Heart right ventricle (tissue), 16 donors: ENCODE results near the gene UNC45B. TPM values are rescaled to one million over a fixed set of nuclear protein-coding genes. Genes with fewer than 3 reads are reported as not detected.

Experiments used
- ATAC-seq, 8 donors: fragments of 200-7000 bp; cut with Tn5 transposase; one replicate each; pipeline ENCODE4 v1.9.1; 2020; ENCODE audit warnings: mild to moderate bottlenecking in 8 of 8, moderate library complexity in 8 of 8, moderate number of reproducible peaks in 1 of 8
- DNase-seq, 2 donors: peaks; one replicate each; pipeline ENCODE4 v3.0.0-alpha.2; 2020
- H3K27ac ChIP-seq, 10 donors: fragments of 200-600 bp; sonication (generic) in 2 of 10; one replicate each; pipeline versions ENCODE4 v1.5.0 to v1.8.0; 2020 to 2022; ENCODE audit warnings: mild to moderate bottlenecking in 3 of 10
- H3K27me3 ChIP-seq, 7 donors: fragments of 200-600 bp; one replicate each; pipeline ENCODE4 v1.8.0; 2021 to 2022; ENCODE audit warnings: mild to moderate bottlenecking in 2 of 7
- H3K36me3 ChIP-seq, 9 donors: fragments of 200-600 bp; sonication (generic) in 1 of 9; one replicate each; pipeline versions ENCODE4 v1.5.0 to v1.8.0; 2020 to 2022; ENCODE audit warnings: mild to moderate bottlenecking in 2 of 9
- H3K4me1 ChIP-seq, 9 donors: fragments of 200-600 bp; sonication (generic) in 1 of 9; one replicate each; pipeline versions ENCODE4 v1.5.0 to v1.8.0; 2020 to 2022; ENCODE audit warnings: mild to moderate bottlenecking in 4 of 9
- H3K4me3 ChIP-seq, 10 donors: fragments of 200-600 bp; sonication (generic) in 2 of 10; one replicate each; pipeline versions ENCODE4 v1.5.0 to v1.8.0; 2020 to 2022; ENCODE audit warnings: mild to moderate bottlenecking in 7 of 10, moderate library complexity in 2 of 10
- H3K9me3 ChIP-seq, 11 donors: fragments of 200-600 bp in 10 of 11; sonication (generic) in 2 of 11; one replicate each; pipeline versions ENCODE4 v1.5.0 to v1.8.0; 2013 to 2022; ENCODE audit warnings: mild to moderate bottlenecking in 2 of 11, control low read depth in 1 of 11, moderate library complexity in 1 of 11
- WGBS, 2 donors: extraction: QIAGEN DNeasy Blood & Tissue Kit; methylation state at CpG; one replicate each; pipeline ENCODE4 v1.1.7; 2013; ENCODE audit warnings: inconsistent platforms in 1 of 2; 5-methylcytosine and 5-hydroxymethylcytosine counted together
- intact Hi-C, 10 donors: fragments of 100-400 bp; cut with DNase I; formaldehyde crosslinking; loops; one replicate each; pipeline versions ENCODE4 v1.11.1 to v1.14.2; 2022
- polyA plus RNA-seq, 2 donors: library from polyadenylated mRNA; stranded (reverse); fragments of 200-250 nt; gene quantifications; one replicate each; pipeline ENCODE4 v1.2.3, GENCODE V29; 2013
- total RNA-seq, 10 donors: library from RNA; stranded (reverse); fragmentation: NEBNext Ultra II Directional in 3 of 10; extraction: Animal tissue kit (Norgen Biotek cat#: 25700) in 3 of 10; gene quantifications; one replicate each; pipeline versions ENCODE4 v1.2.1 to v1.2.4, GENCODE V29; 2021 to 2023
- TF ChIP-seq, protein P1 (sequence below), 9 donors: fragments of 200-600 bp; sonication (generic) in 2 of 9; IDR thresholded peaks; one replicate each; pipeline versions ENCODE4 v1.5.0 to v1.8.0; 2021 to 2022; ENCODE audit warnings: antibody characterized with exemption in 9 of 9, mild to moderate bottlenecking in 5 of 9, moderate library complexity in 1 of 9
- donor health status: Arrhythmogenic right ventricular cardiomyopathy.
- donor health status: ischemic (EF 13 %, LVEDD 7.1; RV severe dilation, severe dysfunction).
- donor health status: healthy with polysubstance abuse.
- donor health status: DM: no; HTN: yes; CAD: no.
- donor health status: DM: no; HTN: no; CAD: no.
- donor health status: ischemic (EF 25% LVEDD 6.9; RV normal size, moderate dysfunction).
- donor health status: ischemic (EF 25% LVEDD 5.7; RV mildly dilated, moderate dysfunction).
- donor health status: healthy.
- donor health status: DM: yes; HTN: yes; CAD: no.
- donor health status: Ischemic cardiomyopathy.
- donor health status: ischemic (EF 35%, LVEDD 5.7; RV mildly dilated, moderate dysfunction).
- donor health status: nonischemic (EF 11% LVEDD 7.7; RV severe dilation, severe dysfunction).
- donor health status: DM: yes; HTN: yes; CAD: no.
- donor health status: PGD.
- donor health status: ischemic (EF 29% LVEDD 5.4; RV normal size, mild dysfunction).
- donor health status: nonischemic (EF 23%, LVEDD 6.1; RV moderate dilation, normal function).

UNC45B gene
- total and polyA plus RNA-seq, 12 donors: 27.8 to 303 (median 229) TPM

- H3K4me3 ChIP-seq: no peak overlapping the region
- intact Hi-C loops: loop anchor here in 2 of 10 donors (10.0 kb wide), 2 partner anchors 107 to 557 kb away; no protein-coding TSS in a partner anchor
- H3K27me3 ChIP-seq: no peaks in the 10 kb centered on the region
- DNase-seq: no peak
- TF ChIP-seq, protein P1, sequence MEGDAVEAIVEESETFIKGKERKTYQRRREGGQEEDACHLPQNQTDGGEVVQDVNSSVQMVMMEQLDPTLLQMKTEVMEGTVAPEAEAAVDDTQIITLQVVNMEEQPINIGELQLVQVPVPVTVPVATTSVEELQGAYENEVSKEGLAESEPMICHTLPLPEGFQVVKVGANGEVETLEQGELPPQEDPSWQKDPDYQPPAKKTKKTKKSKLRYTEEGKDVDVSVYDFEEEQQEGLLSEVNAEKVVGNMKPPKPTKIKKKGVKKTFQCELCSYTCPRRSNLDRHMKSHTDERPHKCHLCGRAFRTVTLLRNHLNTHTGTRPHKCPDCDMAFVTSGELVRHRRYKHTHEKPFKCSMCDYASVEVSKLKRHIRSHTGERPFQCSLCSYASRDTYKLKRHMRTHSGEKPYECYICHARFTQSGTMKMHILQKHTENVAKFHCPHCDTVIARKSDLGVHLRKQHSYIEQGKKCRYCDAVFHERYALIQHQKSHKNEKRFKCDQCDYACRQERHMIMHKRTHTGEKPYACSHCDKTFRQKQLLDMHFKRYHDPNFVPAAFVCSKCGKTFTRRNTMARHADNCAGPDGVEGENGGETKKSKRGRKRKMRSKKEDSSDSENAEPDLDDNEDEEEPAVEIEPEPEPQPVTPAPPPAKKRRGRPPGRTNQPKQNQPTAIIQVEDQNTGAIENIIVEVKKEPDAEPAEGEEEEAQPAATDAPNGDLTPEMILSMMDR (IDR thresholded peaks at IDR 0.05): no peak
- no peaks in the 10 kb centered on the region for H3K9me3 ChIP-seq
- peaks cover 0 to 19% (median 0%) of the 10 kb centered on the region in 9 donors for H3K4me1 ChIP-seq
- ATAC-seq: no peak
- 80 to 93% methylated on average over 2 of the region's 2 CpGs for WGBS, 2 donors
- no peak overlapping the region for H3K27ac ChIP-seq
- peaks cover 0 to 48% (median 0%) of the 10 kb centered on the region in 9 donors for H3K36me3 ChIP-seq
These were observed 39.9 kb downstream of the UNC45B start for GRCh38 chr17:35187481-35187880.

- peaks cover 0 to 42% (median 0%) of the 10 kb centered on the region in 9 donors for H3K36me3 ChIP-seq
- H3K27ac ChIP-seq: no peak overlapping the region
- H3K4me1 ChIP-seq: peaks cover 0 to 19% (median 0%) of the 10 kb centered on the region in 9 donors
- ATAC-seq (no peak), DNase-seq (no peak)
- intact Hi-C loops: loop anchor here in 2 of 10 donors (10.0 kb wide), 2 partner anchors 107 to 557 kb away; no protein-coding TSS in a partner anchor
- H3K4me3 ChIP-seq: no peak overlapping the region
- TF ChIP-seq, protein P1 (IDR thresholded peaks at IDR 0.05): no peak
- H3K27me3 ChIP-seq: no peaks in the 10 kb centered on the region
- 38 to 53% methylated on average over 2 of the region's 2 CpGs for WGBS, 2 donors
- no peaks in the 10 kb centered on the region for H3K9me3 ChIP-seq
These were observed 40.5 kb downstream of the UNC45B start for GRCh38 chr17:35188111-35188510.

DNA sequence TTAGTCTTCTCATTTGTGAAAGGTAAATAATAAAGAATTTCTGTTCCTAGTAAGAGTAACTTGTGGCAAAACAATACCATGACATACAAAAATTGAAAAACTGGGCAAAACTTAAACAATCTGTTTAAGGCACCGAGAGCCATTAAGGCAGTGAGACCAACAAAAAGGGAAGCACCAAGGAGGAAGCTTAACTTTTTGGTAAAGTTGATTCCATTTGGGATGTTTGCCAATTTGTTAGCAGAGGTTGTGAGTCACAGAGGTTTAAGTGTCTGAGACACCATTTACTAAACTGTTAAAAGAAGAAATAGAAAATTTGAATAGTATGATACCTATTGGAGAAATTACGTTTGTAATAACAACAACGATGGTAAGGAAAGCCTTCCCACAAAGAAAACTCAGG lies 41.7 kb downstream of the UNC45B start:
- Histone ChIP-seq H3K4me3 (no peak overlapping the region), H3K27me3 (no peaks in the 10 kb centered on the region), H3K4me1 (peaks cover 0 to 19% (median 0%) of the 10 kb centered on the region in 9 donors), H3K36me3 (peaks cover 0 to 30% (median 0%) of the 10 kb centered on the region in 9 donors), H3K27ac (no peak overlapping the region), H3K9me3 (no peaks in the 10 kb centered on the region)
- ATAC-seq: no peak
- TF ChIP-seq, protein P1 (IDR thresholded peaks at IDR 0.05): no peak
- no peak for DNase-seq
- intact Hi-C loops: loop anchor here in 2 of 10 donors (10.0 kb wide), 2 partner anchors 106 to 556 kb away; no protein-coding TSS in a partner anchor
- WGBS, 2 donors: 82 to 89% methylated on average over 3 of the region's 3 CpGs

DNA sequence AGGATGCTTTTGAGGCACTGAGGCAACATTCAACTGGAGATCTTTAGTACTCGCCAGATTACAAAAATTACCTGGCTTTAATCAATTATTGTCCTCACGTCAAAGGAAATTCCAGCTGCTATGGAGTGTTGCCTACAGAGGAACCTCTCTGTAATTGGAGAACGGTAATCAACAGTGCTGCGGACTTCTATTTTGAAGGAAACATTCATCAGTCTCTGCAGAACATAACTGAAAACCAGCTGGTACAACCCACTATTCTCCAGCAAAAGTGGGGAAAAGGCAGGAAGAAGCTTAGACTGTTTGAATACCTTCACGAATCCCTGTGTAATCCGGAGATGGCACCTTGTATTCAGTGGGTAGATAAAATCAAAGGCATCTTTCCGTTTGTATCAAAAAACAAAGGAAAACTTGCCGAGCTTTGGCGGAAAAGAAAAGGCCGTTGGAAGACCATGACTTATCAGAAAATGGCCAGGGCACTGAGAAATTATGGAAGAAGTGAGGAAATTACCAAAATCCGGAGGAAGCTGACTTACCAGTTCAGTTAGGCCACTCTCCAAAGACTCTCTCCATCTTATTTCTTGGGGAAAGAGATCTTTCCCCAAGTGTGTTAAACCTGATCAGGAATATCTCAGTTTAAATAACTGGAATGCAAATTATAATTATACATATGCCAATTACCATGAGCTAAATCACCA lies 43.5 kb downstream of the UNC45B start:
- WGBS, 2 donors: 77% methylated on average over 11 of the region's 11 CpGs
- no peak for ATAC-seq
- intact Hi-C loops: no loop called here

More for the DNA sequence above, 43.5 kb downstream of the UNC45B start:
- DNase-seq: no peak
- no peak overlapping the region for H3K4me3 ChIP-seq
- H3K36me3 ChIP-seq: peaks cover 0 to 22% (median 0%) of the 10 kb centered on the region in 9 donors
- H3K27me3 ChIP-seq: no peaks in the 10 kb centered on the region
- TF ChIP-seq, protein P1 (IDR thresholded peaks at IDR 0.05): no peak
- no peak overlapping the region for H3K27ac ChIP-seq
- peaks cover 0 to 19% (median 0%) of the 10 kb centered on the region in 9 donors for H3K4me1 ChIP-seq
- no peaks in the 10 kb centered on the region for H3K9me3 ChIP-seq
